ENCODE data around the gene CDKAL1.

DNA sequence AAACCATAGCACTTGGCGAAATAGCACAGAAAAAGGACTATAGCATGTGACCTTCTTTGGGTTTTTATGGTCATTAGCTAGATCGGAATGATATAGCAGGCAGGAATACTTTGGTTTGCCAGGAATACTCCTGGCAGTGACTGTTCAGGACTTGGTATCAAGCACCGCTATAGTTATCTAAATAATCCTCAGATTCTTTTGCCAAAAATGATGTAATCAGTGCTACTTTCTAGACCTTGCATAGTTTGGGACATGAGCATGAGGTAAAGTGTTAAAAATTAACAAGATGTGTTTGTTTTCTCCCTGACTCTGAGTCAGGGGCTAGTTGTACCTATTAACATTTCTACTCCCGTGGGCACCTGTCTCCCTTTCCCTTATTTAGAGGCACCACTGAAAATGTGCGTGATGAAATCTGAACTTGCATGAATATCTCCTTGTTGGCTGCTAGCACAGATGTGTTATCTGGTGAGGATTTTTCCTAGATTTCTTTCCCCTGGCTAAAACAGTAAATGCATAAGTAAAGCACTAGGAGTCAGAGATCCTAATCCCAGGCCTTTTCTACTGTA is 511.0 kb downstream of the CDKAL1 start:
- TF ChIP-seq, protein P1, sequence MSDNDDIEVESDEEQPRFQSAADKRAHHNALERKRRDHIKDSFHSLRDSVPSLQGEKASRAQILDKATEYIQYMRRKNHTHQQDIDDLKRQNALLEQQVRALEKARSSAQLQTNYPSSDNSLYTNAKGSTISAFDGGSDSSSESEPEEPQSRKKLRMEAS (IDR thresholded peaks at IDR 0.05), result no peak
- TF ChIP-seq TAF1 (IDR thresholded peaks at IDR 0.05; ENCODE audit: low read depth) (no peak), CEBPB (IDR thresholded peaks at IDR 0.05) (no peak), YY1 (IDR thresholded peaks at IDR 0.05; ENCODE audit: low read depth) (no peak), TEAD4 (IDR thresholded peaks at IDR 0.05) (no peak), NFIC (IDR thresholded peaks at IDR 0.05) (no peak), EP300 (IDR thresholded peaks at IDR 0.05; ENCODE audit: borderline replicate concordance) (no peak), EGR1 (IDR thresholded peaks at IDR 0.05) (no peak), RAD21 (IDR thresholded peaks at IDR 0.05; ENCODE audit: low read depth) (no peak), FOXM1 (IDR thresholded peaks at IDR 0.05; ENCODE audit: borderline replicate concordance, low read depth) (no peak), ZBTB7A (IDR thresholded peaks at IDR 0.05; ENCODE audit: low read depth) (no peak), CREB1 (IDR thresholded peaks at IDR 0.05; ENCODE audit: low read depth) (no peak)
- TF ChIP-seq, protein P2, sequence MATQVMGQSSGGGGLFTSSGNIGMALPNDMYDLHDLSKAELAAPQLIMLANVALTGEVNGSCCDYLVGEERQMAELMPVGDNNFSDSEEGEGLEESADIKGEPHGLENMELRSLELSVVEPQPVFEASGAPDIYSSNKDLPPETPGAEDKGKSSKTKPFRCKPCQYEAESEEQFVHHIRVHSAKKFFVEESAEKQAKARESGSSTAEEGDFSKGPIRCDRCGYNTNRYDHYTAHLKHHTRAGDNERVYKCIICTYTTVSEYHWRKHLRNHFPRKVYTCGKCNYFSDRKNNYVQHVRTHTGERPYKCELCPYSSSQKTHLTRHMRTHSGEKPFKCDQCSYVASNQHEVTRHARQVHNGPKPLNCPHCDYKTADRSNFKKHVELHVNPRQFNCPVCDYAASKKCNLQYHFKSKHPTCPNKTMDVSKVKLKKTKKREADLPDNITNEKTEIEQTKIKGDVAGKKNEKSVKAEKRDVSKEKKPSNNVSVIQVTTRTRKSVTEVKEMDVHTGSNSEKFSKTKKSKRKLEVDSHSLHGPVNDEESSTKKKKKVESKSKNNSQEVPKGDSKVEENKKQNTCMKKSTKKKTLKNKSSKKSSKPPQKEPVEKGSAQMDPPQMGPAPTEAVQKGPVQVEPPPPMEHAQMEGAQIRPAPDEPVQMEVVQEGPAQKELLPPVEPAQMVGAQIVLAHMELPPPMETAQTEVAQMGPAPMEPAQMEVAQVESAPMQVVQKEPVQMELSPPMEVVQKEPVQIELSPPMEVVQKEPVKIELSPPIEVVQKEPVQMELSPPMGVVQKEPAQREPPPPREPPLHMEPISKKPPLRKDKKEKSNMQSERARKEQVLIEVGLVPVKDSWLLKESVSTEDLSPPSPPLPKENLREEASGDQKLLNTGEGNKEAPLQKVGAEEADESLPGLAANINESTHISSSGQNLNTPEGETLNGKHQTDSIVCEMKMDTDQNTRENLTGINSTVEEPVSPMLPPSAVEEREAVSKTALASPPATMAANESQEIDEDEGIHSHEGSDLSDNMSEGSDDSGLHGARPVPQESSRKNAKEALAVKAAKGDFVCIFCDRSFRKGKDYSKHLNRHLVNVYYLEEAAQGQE (IDR thresholded peaks at IDR 0.05; ENCODE audit: low read depth), result no peak
